H1 (cell line): ENCODE measurements around the gene TNIK. TPM values are rescaled to one million over a fixed set of nuclear protein-coding genes. Genes with fewer than 3 reads are reported as not detected.
A peak's percentile ranks its signal among the peaks of the same experiment; 100 is the strongest.

Experiments
- CTCF ChIA-PET: fragments of 300-600 bp; sonication (Branson Sonifier 250); formaldehyde crosslinking; loops from one replicate; lab custom pipeline; 2021; ENCODE audit not compliant: partially characterized antibody; lab: Charles Lee
- POLR2A ChIA-PET: fragments of 300-600 bp; sonication (Branson Sonifier 250); formaldehyde crosslinking; loops from one replicate; lab custom pipeline; 2021; ENCODE audit warnings: inconsistent platforms; ENCODE audit not compliant: partially characterized antibody; lab: Charles Lee
- DNase-seq, 2 experiments: peaks; one replicate each; pipeline versions ENCODE4 v3.0.0 to v3.0.0-alpha.2; 2010 to 2022; ENCODE audit warnings: low spot score in 2 of 2, low read depth in 1 of 2, mixed read lengths in 1 of 2
- FAIRE-seq: peaks from 2 replicates; lab custom pipeline; 2011; peaks lifted over from hg19 to GRCh38; lab: Jason Lieb, UNC
- H2AFZ ChIP-seq: 2 replicates; pipeline ENCODE4 v1.8.1; 2012; ENCODE audit warnings: low read length, inconsistent platforms
- H2AK5ac ChIP-seq: 2 replicates; pipeline ENCODE4 v1.6.1; 2013; ENCODE audit warnings: low read depth, low read length
- H2BK120ac ChIP-seq: replicated peaks from 2 replicates; pipeline ENCODE3; 2013; ENCODE audit warnings: low read depth, low read length, inconsistent platforms
- H2BK12ac ChIP-seq: 2 replicates; pipeline ENCODE4 v1.6.1; 2013; ENCODE audit warnings: low read depth, low read length
- H2BK15ac ChIP-seq: 2 replicates; pipeline ENCODE4 v1.6.1; 2013; ENCODE audit warnings: low read length
- H2BK20ac ChIP-seq: 2 replicates; pipeline ENCODE4 v1.6.1; 2013; ENCODE audit warnings: low read length
- H2BK5ac ChIP-seq: 2 replicates; pipeline ENCODE4 v1.6.1; 2013; ENCODE audit warnings: low read depth, low read length
- H3K14ac ChIP-seq: 2 replicates; pipeline ENCODE4 v1.6.1; 2013; ENCODE audit warnings: inconsistent platforms; ENCODE audit not compliant: insufficient read length
- H3K18ac ChIP-seq: 2 replicates; pipeline ENCODE4 v1.6.1; 2013; ENCODE audit warnings: low read length; ENCODE audit errors: extremely low read depth
- H3K23ac ChIP-seq: 2 replicates; pipeline ENCODE4 v1.6.1; 2013; ENCODE audit warnings: inconsistent platforms; ENCODE audit not compliant: insufficient read length
- H3K23me2 ChIP-seq: 2 replicates; pipeline ENCODE4 v1.6.1; 2013; ENCODE audit warnings: low read depth, low read length
- H3K27ac ChIP-seq: 2 replicates; pipeline ENCODE4 v1.6.1; 2011; ENCODE audit warnings: low read depth, low read length, inconsistent platforms
- H3K27me3 ChIP-seq, 4 experiments: replicated peaks in 1 of 4; 1 replicate in 1 of 4; 2 replicates in 3 of 4; pipeline versions ENCODE4 v1.6.1 to v1.8.1; 2011 to 2013; ENCODE audit warnings: low read length in 3 of 4, mild to moderate bottlenecking in 3 of 4, inconsistent platforms in 2 of 4, mixed read lengths in 2 of 4, moderate library complexity in 1 of 4; ENCODE audit not compliant: control insufficient read depth in 3 of 4, insufficient read depth in 3 of 4; ENCODE audit errors: extremely low read depth in 1 of 4
- H3K36me3 ChIP-seq, 4 experiments: 2 replicates each; pipeline versions ENCODE4 v1.6.1 to v1.8.1; 2011 to 2013; ENCODE audit warnings: mild to moderate bottlenecking in 4 of 4, low read length in 3 of 4, moderate library complexity in 2 of 4, control low read depth in 1 of 4, inconsistent platforms in 1 of 4; ENCODE audit not compliant: insufficient read depth in 4 of 4, control insufficient read depth in 2 of 4
- H3K4ac ChIP-seq: replicated peaks from 2 replicates; pipeline ENCODE3; 2013; ENCODE audit warnings: low read length, low read depth, mixed read lengths, inconsistent platforms; ENCODE audit not compliant: insufficient read length
- H3K4me1 ChIP-seq, 4 experiments: replicated peaks in 1 of 4; 1 replicate in 1 of 4; 2 replicates in 3 of 4; pipeline versions ENCODE4 v1.6.1 to v1.8.1; 2011 to 2013; ENCODE audit warnings: low read length in 3 of 4, inconsistent platforms in 2 of 4, mixed read lengths in 1 of 4; ENCODE audit not compliant: insufficient read depth in 4 of 4, control insufficient read depth in 3 of 4
- H3K4me2 ChIP-seq, 2 experiments: 2 replicates each; pipeline versions ENCODE4 v1.6.1 to v1.8.1; 2011 to 2013; ENCODE audit warnings: low read depth in 2 of 2, low read length in 2 of 2, control low read depth in 1 of 2, inconsistent platforms in 1 of 2, mild to moderate bottlenecking in 1 of 2; ENCODE audit not compliant: insufficient read depth in 1 of 2
- H3K4me3 ChIP-seq, 4 experiments: fragments of 200-600, 300-600 bp in 1 of 4; sonication (generic), shearing (Covaris generic), sonication (Bioruptor Twin) in 1 of 4; 2 replicates each; pipeline versions ENCODE4 v1.5.1 to v1.8.1; 2011 to 2016; ENCODE audit warnings: low read length in 4 of 4, low read depth in 3 of 4, control low read depth in 2 of 4, inconsistent platforms in 2 of 4, mild to moderate bottlenecking in 2 of 4, mixed read lengths in 1 of 4, moderate library complexity in 1 of 4; ENCODE audit not compliant: insufficient read depth in 2 of 4; ENCODE audit errors: extremely low read depth in 1 of 4
- H3K56ac ChIP-seq: replicated peaks from 2 replicates; pipeline ENCODE3; 2013; ENCODE audit warnings: low read depth, mild to moderate bottlenecking, mixed read lengths, low read length, inconsistent platforms; ENCODE audit not compliant: insufficient read length
- H3K79me1 ChIP-seq: 2 replicates; pipeline ENCODE4 v1.6.1; 2013; ENCODE audit warnings: low read depth, low read length, control low read depth
- H3K79me2 ChIP-seq, 2 experiments: 2 replicates each; pipeline versions ENCODE4 v1.6.1 to v1.8.1; 2012 to 2013; ENCODE audit warnings: low read length in 2 of 2, mild to moderate bottlenecking in 2 of 2, inconsistent platforms in 1 of 2; ENCODE audit not compliant: insufficient read depth in 2 of 2, control insufficient read depth in 1 of 2
- H3K9ac ChIP-seq, 4 experiments: replicated peaks in 1 of 4; 1 replicate in 1 of 4; 2 replicates in 3 of 4; pipeline versions ENCODE4 v1.6.1 to v1.8.1; 2011 to 2013; ENCODE audit warnings: low read depth in 3 of 4, low read length in 3 of 4, control low read depth in 2 of 4, mild to moderate bottlenecking in 2 of 4, moderate library complexity in 2 of 4, inconsistent platforms in 1 of 4; ENCODE audit errors: extremely low read depth in 1 of 4
- H3K9me3 ChIP-seq, 2 experiments: 2 replicates each; pipeline versions ENCODE4 v1.6.1 to v1.8.1; 2012 to 2013; ENCODE audit warnings: mild to moderate bottlenecking in 2 of 2, moderate library complexity in 2 of 2, control low read depth in 1 of 2, inconsistent platforms in 1 of 2, low read depth in 1 of 2, low read length in 1 of 2, mixed read lengths in 1 of 2; ENCODE audit not compliant: insufficient read depth in 2 of 2
- H4K20me1 ChIP-seq, 2 experiments: replicated peaks in 1 of 2; 2 replicates each; pipeline versions ENCODE3 to v1.8.1; 2011 to 2013; ENCODE audit warnings: inconsistent platforms in 2 of 2, low read length in 2 of 2, mild to moderate bottlenecking in 1 of 2; ENCODE audit not compliant: insufficient read depth in 2 of 2, control insufficient read depth in 1 of 2
- H4K5ac ChIP-seq: 2 replicates; pipeline ENCODE4 v1.6.1; 2013; ENCODE audit warnings: low read length, low read depth, mixed read lengths, inconsistent platforms; ENCODE audit not compliant: insufficient read length
- H4K8ac ChIP-seq: 2 replicates; pipeline ENCODE4 v1.8.0; 2013; ENCODE audit warnings: mild to moderate bottlenecking, moderate library complexity, low read length, inconsistent platforms; ENCODE audit not compliant: insufficient read depth; ENCODE audit errors: extremely low read depth
- H4K91ac ChIP-seq: replicated peaks from 2 replicates; pipeline ENCODE3; 2013; ENCODE audit warnings: low read length, mixed read lengths, inconsistent platforms; ENCODE audit not compliant: insufficient read length
- RFX5 ChIP-seq: IDR thresholded peaks from 2 replicates; pipeline ENCODE4 v1.6.1; 2011; ENCODE audit warnings: low read depth, low read length, improper control_type of control experiment, borderline replicate concordance
- SP2 ChIP-seq: IDR thresholded peaks from 2 replicates; pipeline ENCODE4 v1.6.1; 2012; ENCODE audit warnings: mild to moderate bottlenecking, low read length, inconsistent platforms
- WGBS, 2 experiments: shearing (Covaris generic) in 1 of 2; methylation state at CpG; one replicate each; pipeline versions ENCODE4 v1.1.6 to v1.1.7; 2013 to 2015; ENCODE audit warnings: low lambda C conversion rate in 2 of 2, mixed read lengths in 2 of 2, inconsistent platforms in 1 of 2, low coverage in 1 of 2, missing lambda C conversion rate in 1 of 2; ENCODE audit not compliant: insufficient replicate concordance in 2 of 2, insufficient coverage in 1 of 2, insufficient read length in 1 of 2; ENCODE audit errors: extremely low coverage in 1 of 2, missing lambda C conversion rate in 1 of 2; 5-methylcytosine and 5-hydroxymethylcytosine counted together
- polyA plus RNA-seq, 7 experiments: library from polyadenylated mRNA; depleted of rRNA in 3 of 7; stranded (reverse) in 5 of 7; unstranded in 2 of 7; fragments of >200 nt in 5 of 7; fragments of 200-250 nt in 2 of 7; gene quantifications; 1 replicate in 5 of 7; 2 replicates in 1 of 7; 4 replicates in 1 of 7; pipeline versions ENCODE4 v1.2.1 to v1.2.3, GENCODE V29; 2011 to 2013; ENCODE audit warnings: missing spikeins in 2 of 7, mixed read lengths in 2 of 7
- total RNA-seq: library from RNA; stranded (reverse); fragmentation: NEBNext Ultra II Directional; extraction: Animal tissue kit (Norgen Biotek cat#: 25700); gene quantifications from 2 replicates; pipeline ENCODE4 v1.2.1, GENCODE V29; 2021

Gene TNIK
- total and polyA plus RNA-seq, 2 of the 8 experiments (the other 6 are each of a cell fraction or from before 2014, with no cell fraction given), result 7.4 to 42.0 TPM

DNA sequence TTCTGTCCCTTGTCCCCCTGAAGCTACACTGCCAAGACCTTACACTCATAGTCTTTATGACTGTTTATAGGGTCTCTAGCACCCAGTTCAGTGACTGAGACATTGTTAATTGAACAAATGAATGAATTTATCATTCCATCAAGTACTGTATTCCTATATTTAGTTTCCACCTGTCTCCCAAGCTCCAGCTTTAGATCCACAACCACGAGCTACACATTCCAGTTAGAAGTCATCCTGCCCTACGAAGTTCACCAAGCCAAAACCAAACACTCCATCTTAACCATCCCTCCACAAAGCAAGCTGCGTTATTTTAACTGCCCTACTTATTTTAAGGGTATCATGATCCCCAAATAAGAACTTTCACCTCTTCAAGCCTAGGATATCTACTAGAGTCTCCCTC, 31.3 kb downstream of the TNIK start:
- FAIRE-seq, result no peak

More for the DNA sequence above, 31.3 kb downstream of the TNIK start:
- peak overlapping the region; percentile 47 to 65; a peak in 3 of 4 replicates for H3K4me2 ChIP-seq
- H2AFZ ChIP-seq, result no peak overlapping the region
- no peak overlapping the region for H2BK15ac ChIP-seq
- ChIA-PET CTCF (interaction anchor here (0.6 to 2.7 kb wide), 11 partner anchors 11 to 1015 kb away, joined by 3 to 9 read pairs (median 4); partner anchors contain the start of gene TNIK), POLR2A (interaction anchor here (1.1 to 3.3 kb wide), 5 partner anchors 9 to 32 kb away, joined by 3 to 19 read pairs (median 5); partner anchors contain the start of gene TNIK)
- H3K9ac ChIP-seq, result no peak overlapping the region
- H4K8ac ChIP-seq, result no peak overlapping the region
- peak overlapping the region; percentile 96; the same call in 1 of the 2 replicates for H2AK5ac ChIP-seq
- H3K79me2 ChIP-seq, result peaks cover 0 to 49% of the 10 kb centered on the region in 2 experiments; a peak in 3 of 4 replicates
- no peak for DNase-seq
- peak overlapping the region; percentile 36 for H4K5ac ChIP-seq
- H3K18ac ChIP-seq, result no peak overlapping the region
- peak overlapping the region in 2 of 4 experiments; percentile 3 to 7; a peak in 2 of 8 replicates for H3K4me3 ChIP-seq
- peaks cover 14 to 30% (median 21%) of the 10 kb centered on the region in 4 experiments for H3K4me1 ChIP-seq
- H3K23me2 ChIP-seq, result 0 out of 2 replicates have a peak, but pooled peaks cover 5% of the 10 kb centered on the region
- 0 out of 2 replicates have a peak overlapping the region, but pooled peaks have one; percentile 75 for H2BK12ac ChIP-seq
- H3K14ac ChIP-seq, result peak overlapping the region; percentile 97
- peak overlapping the region; percentile 96 for H4K91ac ChIP-seq
- no peaks in the 10 kb centered on the region for H4K20me1 ChIP-seq
- peak overlapping the region; percentile 46 for H3K56ac ChIP-seq
- H3K4ac ChIP-seq, result peak overlapping the region; percentile 85
- 91% methylated on average over 3 of the region's 3 CpGs; no CpG with 5 or more reads in 1 of the 2 experiments for WGBS, 2 experiments
- H3K79me1 ChIP-seq, result no peaks in the 10 kb centered on the region; the same call in 1 of the 2 replicates
- TF ChIP-seq SP2 (no peak), RFX5 (no peak)
- 0 out of 2 replicates have a peak overlapping the region, but pooled peaks have one; percentile 0 for H3K27ac ChIP-seq
- no peaks in the 10 kb centered on the region for H3K27me3 ChIP-seq
- H3K23ac ChIP-seq, result no peak overlapping the region
- peak overlapping the region; percentile 100 for H2BK20ac ChIP-seq
- peak overlapping the region; percentile 35 for H2BK120ac ChIP-seq
- peak overlapping the region; percentile 88; the same call in 1 of the 2 replicates for H2BK5ac ChIP-seq
- no peaks in the 10 kb centered on the region for H3K9me3 ChIP-seq
- H3K36me3 ChIP-seq, result no peaks in the 10 kb centered on the region
